ENCODE data around the gene SCD5. TPM values are rescaled to one million over a fixed set of nuclear protein-coding genes. Genes with fewer than 3 reads are reported as not detected.

Gene SCD5
- total and polyA plus RNA-seq, 2 of the 4 experiments (the other 2 are of a cell fraction) = 12.4 to 13.5 TPM

DNA sequence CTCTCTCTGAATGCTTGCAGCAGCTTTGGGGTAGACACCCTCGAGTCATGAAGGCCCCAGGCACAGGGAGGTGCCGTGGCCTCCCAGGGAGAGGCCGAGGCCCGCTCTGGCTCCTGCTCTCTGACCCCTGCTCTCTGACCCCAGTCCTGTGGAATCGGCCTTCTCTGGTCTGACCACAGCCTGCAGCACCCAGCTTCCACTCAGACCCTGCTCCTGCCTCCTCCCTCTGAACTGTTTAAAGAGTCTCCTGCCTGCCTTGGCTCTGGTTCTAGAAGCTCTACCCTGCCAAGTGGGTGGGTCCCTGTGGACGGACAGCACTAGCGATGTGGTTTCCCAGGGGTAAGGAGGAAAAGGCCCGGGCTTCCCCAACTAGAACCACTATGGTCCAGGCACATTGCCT lies 158.6 kb downstream of the SCD5 start:
- no peaks in the 10 kb centered on the region for H3K27me3 ChIP-seq (ENCODE audit: control insufficient read depth, insufficient read depth, low read length)
- H3K18ac ChIP-seq (ENCODE audit: low read depth, low read length) = no peak overlapping the region
- no peak overlapping the region for H3K4me3 ChIP-seq (ENCODE audit: insufficient read depth, low read depth, low read length)
- H2BK5ac ChIP-seq (ENCODE audit: low read depth, low read length, poor library complexity, severe bottlenecking) = no peak overlapping the region
- no peak overlapping the region for H2BK15ac ChIP-seq (ENCODE audit: low read depth, low read length)
- no peak overlapping the region for H2AFZ ChIP-seq (replicated peaks; ENCODE audit: low read length, poor library complexity)
- H3K27ac ChIP-seq (ENCODE audit: insufficient read depth, low read length) = no peak overlapping the region
- no peak overlapping the region for H3K23ac ChIP-seq (ENCODE audit: low read depth, low read length)
- DNase-seq = no peak
- no peaks in the 10 kb centered on the region; the same call in 1 of the 2 replicates for H3K9me1 ChIP-seq (ENCODE audit: insufficient read depth, low read length)
- ChIA-PET CTCF (no interaction called here), POLR2A (ENCODE audit: unreplicated experiment) (no interaction called here)
- dilution Hi-C loops (cut with HindIII; ENCODE audit: low sequenced_read_pairs, unreplicated experiment) = no loop called here
- H3K4me2 ChIP-seq (ENCODE audit: low read depth, low read length) = no peak overlapping the region
- no peak overlapping the region for H2BK20ac ChIP-seq (ENCODE audit: low read depth, low read length)
- H3K36me3 ChIP-seq (ENCODE audit: control insufficient read depth, insufficient read depth, low read length) = peaks cover 2% of the 10 kb centered on the region
- ATAC-seq (ENCODE audit: low read depth) = peak; percentile 42
- no TSS peak for BruUV-seq (replicated peaks)
- in situ Hi-C loops (cut with MboI; ENCODE audit: low sequenced_read_pairs) = no loop called here
- no peak overlapping the region for H3K4ac ChIP-seq (ENCODE audit: low read depth, low read length)
- H2AK5ac ChIP-seq (ENCODE audit: low read depth, low read length) = no peak overlapping the region
- H2BK120ac ChIP-seq (ENCODE audit: low read depth, low read length) = no peak overlapping the region
- no peaks in the 10 kb centered on the region for H4K20me1 ChIP-seq (ENCODE audit: insufficient read depth, low read length)
- peaks cover 5% of the 10 kb centered on the region; the same call in 1 of the 2 replicates for H3K4me1 ChIP-seq (ENCODE audit: control insufficient read depth, insufficient read depth, low read length)
- no peak overlapping the region for H2AK9ac ChIP-seq (replicated peaks; ENCODE audit: low read depth, low read length, poor library complexity)
- H3K56ac ChIP-seq (ENCODE audit: extremely low read depth, insufficient read depth, low read length) = no peak overlapping the region
- no peak overlapping the region for H3K9ac ChIP-seq (ENCODE audit: low read depth, low read length)
- TF ChIP-seq, protein P1, sequence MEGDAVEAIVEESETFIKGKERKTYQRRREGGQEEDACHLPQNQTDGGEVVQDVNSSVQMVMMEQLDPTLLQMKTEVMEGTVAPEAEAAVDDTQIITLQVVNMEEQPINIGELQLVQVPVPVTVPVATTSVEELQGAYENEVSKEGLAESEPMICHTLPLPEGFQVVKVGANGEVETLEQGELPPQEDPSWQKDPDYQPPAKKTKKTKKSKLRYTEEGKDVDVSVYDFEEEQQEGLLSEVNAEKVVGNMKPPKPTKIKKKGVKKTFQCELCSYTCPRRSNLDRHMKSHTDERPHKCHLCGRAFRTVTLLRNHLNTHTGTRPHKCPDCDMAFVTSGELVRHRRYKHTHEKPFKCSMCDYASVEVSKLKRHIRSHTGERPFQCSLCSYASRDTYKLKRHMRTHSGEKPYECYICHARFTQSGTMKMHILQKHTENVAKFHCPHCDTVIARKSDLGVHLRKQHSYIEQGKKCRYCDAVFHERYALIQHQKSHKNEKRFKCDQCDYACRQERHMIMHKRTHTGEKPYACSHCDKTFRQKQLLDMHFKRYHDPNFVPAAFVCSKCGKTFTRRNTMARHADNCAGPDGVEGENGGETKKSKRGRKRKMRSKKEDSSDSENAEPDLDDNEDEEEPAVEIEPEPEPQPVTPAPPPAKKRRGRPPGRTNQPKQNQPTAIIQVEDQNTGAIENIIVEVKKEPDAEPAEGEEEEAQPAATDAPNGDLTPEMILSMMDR (conservative IDR thresholded peaks at IDR 0.05; ENCODE audit: low read depth, low read length) = no peak
- TF ChIP-seq SMC3 (IDR thresholded peaks at IDR 0.05; ENCODE audit: low read depth, low read length) (no peak), BHLHE40 (IDR thresholded peaks at IDR 0.05; ENCODE audit: low read depth, low read length) (no peak), NFE2L2 (IDR thresholded peaks at IDR 0.05; ENCODE audit: low read depth, low read length) (no peak), POLR2A (IDR thresholded peaks at IDR 0.05; ENCODE audit: low read depth, low read length) (no peak), CHD1 (IDR thresholded peaks at IDR 0.05; ENCODE audit: low read depth, low read length) (no peak), MAFK (IDR thresholded peaks at IDR 0.05; ENCODE audit: low read depth, low read length) (no peak), FOS (IDR thresholded peaks at IDR 0.05; ENCODE audit: low read depth, low read length) (no peak), CEBPB (IDR thresholded peaks at IDR 0.05; ENCODE audit: low read depth, low read length) (no peak), MAZ (IDR thresholded peaks at IDR 0.05; ENCODE audit: borderline replicate concordance, low read depth, low read length) (no peak), RCOR1 (IDR thresholded peaks at IDR 0.05; ENCODE audit: insufficient replicate concordance, low read length) (no peak), RFX5 (IDR thresholded peaks at IDR 0.05; ENCODE audit: low read depth, low read length) (no peak), RAD21 (IDR thresholded peaks at IDR 0.05; ENCODE audit: low read length) (no peak)
- TF ChIP-seq, protein P2, sequence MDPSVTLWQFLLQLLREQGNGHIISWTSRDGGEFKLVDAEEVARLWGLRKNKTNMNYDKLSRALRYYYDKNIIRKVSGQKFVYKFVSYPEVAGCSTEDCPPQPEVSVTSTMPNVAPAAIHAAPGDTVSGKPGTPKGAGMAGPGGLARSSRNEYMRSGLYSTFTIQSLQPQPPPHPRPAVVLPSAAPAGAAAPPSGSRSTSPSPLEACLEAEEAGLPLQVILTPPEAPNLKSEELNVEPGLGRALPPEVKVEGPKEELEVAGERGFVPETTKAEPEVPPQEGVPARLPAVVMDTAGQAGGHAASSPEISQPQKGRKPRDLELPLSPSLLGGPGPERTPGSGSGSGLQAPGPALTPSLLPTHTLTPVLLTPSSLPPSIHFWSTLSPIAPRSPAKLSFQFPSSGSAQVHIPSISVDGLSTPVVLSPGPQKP (IDR thresholded peaks at IDR 0.05; ENCODE audit: borderline replicate concordance, low read depth, low read length) = no peak
- no peak overlapping the region for H3K14ac ChIP-seq (replicated peaks; ENCODE audit: low read depth, low read length)
- WGBS, 2 experiments (ENCODE audit: extremely low coverage in 2 of 2, insufficient read length in 1 of 2) = 49% methylated on average over 3 of the region's 8 CpGs; no CpG with 5 or more reads in 1 of the 2 experiments
- no peak overlapping the region for H4K8ac ChIP-seq (ENCODE audit: low read depth in 2 of 2, low read length in 2 of 2)
- no peaks in the 10 kb centered on the region for H3K9me3 ChIP-seq (ENCODE audit: control insufficient read depth, insufficient read depth, low read length)
- no peak overlapping the region for H4K91ac ChIP-seq (ENCODE audit: insufficient read depth, low read depth, low read length)
- H3K79me1 ChIP-seq (ENCODE audit: low read depth in 1 of 2, low read length in 2 of 2) = no peaks in the 10 kb centered on the region
- H4K5ac ChIP-seq (ENCODE audit: low read depth, low read length) = no peak overlapping the region
- intact Hi-C loops (cut with micrococcal nuclease) = no loop called here

Measured in IMR-90 (cell line).